Lower lobe of right lung (tissue), 2 donors: ENCODE measurements around the gene NECAB3. TPM values are rescaled to one million over a fixed set of nuclear protein-coding genes. Genes with fewer than 3 reads are reported as not detected.
A peak's percentile ranks its signal among the peaks of the same experiment; 100 is the strongest.

Experiments used
- ATAC-seq, 2 donors: fragments of 200-7000 bp; cut with Tn5 transposase; one replicate each; pipeline ENCODE4 v1.9.1; 2020 to 2022; ENCODE audit warnings: mild to moderate bottlenecking in 2 of 2, moderate library complexity in 2 of 2
- DNase-seq: peaks from one replicate; pipeline ENCODE4 v3.0.0-alpha.2; 2020
- H3K27ac ChIP-seq: fragments of 200-600 bp; one replicate; pipeline ENCODE4 v1.8.0; 2022
- H3K27me3 ChIP-seq: fragments of 200-600 bp; one replicate; pipeline ENCODE4 v1.8.0; 2022; ENCODE audit warnings: low read depth
- H3K36me3 ChIP-seq: fragments of 200-600 bp; one replicate; pipeline ENCODE4 v1.8.0; 2022; ENCODE audit warnings: mild to moderate bottlenecking
- H3K4me1 ChIP-seq: fragments of 200-600 bp; one replicate; pipeline ENCODE4 v1.8.0; 2022
- H3K4me3 ChIP-seq: fragments of 200-600 bp; one replicate; pipeline ENCODE4 v1.8.0; 2022; ENCODE audit warnings: mild to moderate bottlenecking
- H3K9me3 ChIP-seq: fragments of 200-600 bp; one replicate; pipeline ENCODE4 v1.8.0; 2022
- CTCF ChIP-seq: fragments of 200-600 bp; IDR thresholded peaks from one replicate; pipeline ENCODE4 v1.8.0; 2022; ENCODE audit warnings: antibody characterized with exemption, mild to moderate bottlenecking
- intact Hi-C: fragments of 100-400 bp; cut with DNase I; formaldehyde crosslinking; loops from one replicate; pipeline ENCODE4 v1.11.0; 2022
- total RNA-seq: library from RNA; stranded (reverse); fragmentation: NEBNext Ultra II Directional; extraction: Animal tissue kit (Norgen Biotek cat#: 25700); gene quantifications from one replicate; pipeline ENCODE4 v1.2.1, GENCODE V29; 2021
- donor health status: DM: no; HTN: yes; CAD: no; lungs with severe emphysema.

NECAB3 gene
- total RNA-seq, 1 donor from 2014 or later: 60.3 TPM

- Histone ChIP-seq H3K36me3 (peaks cover 67% of the 10 kb centered on the region), H3K27me3 (no peaks in the 10 kb centered on the region), H3K4me3 (no peak overlapping the region), H3K4me1 (no peaks in the 10 kb centered on the region), H3K27ac (no peak overlapping the region), H3K9me3 (no peaks in the 10 kb centered on the region)
- DNase-seq: no peak
- intact Hi-C loops: no loop called here
- TF ChIP-seq CTCF: no peak
- peak; percentile 27 to 58 for ATAC-seq
Observed at GRCh38 chr20:33709398-33709797, 35.2 kb upstream of the NECAB3 start.

GRCh38 chr20:33707668-33708067, 33.4 kb upstream of the NECAB3 start:
- peaks cover 51% of the 10 kb centered on the region for H3K36me3 ChIP-seq
- DNase-seq (no peak), ATAC-seq (no peak)
- TF ChIP-seq CTCF: no peak
- no peak overlapping the region for H3K27ac ChIP-seq
- H3K4me1 ChIP-seq: no peaks in the 10 kb centered on the region
- no peak overlapping the region for H3K4me3 ChIP-seq
- H3K27me3 ChIP-seq: no peaks in the 10 kb centered on the region
- no peaks in the 10 kb centered on the region for H3K9me3 ChIP-seq
- intact Hi-C loops: no loop called here

- Histone ChIP-seq H3K4me1 (no peaks in the 10 kb centered on the region), H3K27ac (no peak overlapping the region), H3K27me3 (no peaks in the 10 kb centered on the region), H3K36me3 (peaks cover 28% of the 10 kb centered on the region), H3K9me3 (no peaks in the 10 kb centered on the region), H3K4me3 (no peak overlapping the region)
- DNase-seq (no peak), ATAC-seq (no peak)
- intact Hi-C loops: no loop called here
- TF ChIP-seq CTCF: no peak
Observed at GRCh38 chr20:33704197-33704924, 30.1 kb upstream of the NECAB3 start.

GRCh38 chr20:33703498-33704137, 29.4 kb upstream of the NECAB3 start:
- Histone ChIP-seq H3K9me3 (no peaks in the 10 kb centered on the region), H3K36me3 (peaks cover 28% of the 10 kb centered on the region), H3K27ac (no peak overlapping the region), H3K27me3 (no peaks in the 10 kb centered on the region), H3K4me3 (no peak overlapping the region), H3K4me1 (no peaks in the 10 kb centered on the region)
- peak in 1 of 2 donors; percentile 30 for ATAC-seq
- DNase-seq: no peak
- intact Hi-C loops: no loop called here
- TF ChIP-seq CTCF: no peak

GRCh38 chr20:33702861-33703260, 28.6 kb upstream of the NECAB3 start:
- Histone ChIP-seq H3K4me3 (no peak overlapping the region), H3K4me1 (no peaks in the 10 kb centered on the region), H3K27me3 (no peaks in the 10 kb centered on the region), H3K36me3 (peaks cover 24% of the 10 kb centered on the region), H3K27ac (no peak overlapping the region), H3K9me3 (no peaks in the 10 kb centered on the region)
- TF ChIP-seq CTCF: no peak
- no peak for DNase-seq
- intact Hi-C loops: no loop called here
- peak; percentile 30 to 41 for ATAC-seq
